Measurements from ENCODE around the gene CCDC9B.

The CCDC9B gene

GRCh38 chr15:40287505-40287904, 53.2 kb downstream of the CCDC9B start:
- DNase-seq = no peak

- DNase-seq = no peak
These were observed 53.9 kb downstream of the CCDC9B start for GRCh38 chr15:40286794-40287193.

GRCh38 chr15:40286061-40286532, 54.6 kb downstream of the CCDC9B start:
- no peak for DNase-seq

GRCh38 chr15:40285554-40286011, 55.2 kb downstream of the CCDC9B start:
- no peak for DNase-seq

- DNase-seq = no peak
These were observed 55.6 kb downstream of the CCDC9B start for GRCh38 chr15:40285151-40285550.

- DNase-seq = no peak
These were observed 57.0 kb downstream of the CCDC9B start for GRCh38 chr15:40283615-40284300.

GRCh38 chr15:40282869-40283614, 57.7 kb downstream of the CCDC9B start, which contains the start of gene ANKRD63:
Gene ANKRD63 (minus strand): TSS chr15:40283064. CDS start chr15:40282586, 478 bp downstream.
- DNase-seq = no peak

GRCh38 chr15:40282147-40282868, 58.4 kb downstream of the CCDC9B start:
- no peak for DNase-seq

- no peak for DNase-seq
These were observed 59.0 kb downstream of the CCDC9B start for GRCh38 chr15:40281801-40282146.

Measured in kidney glomerular epithelial cell (primary cell).